Activated B cell treated with CpG ODN at 0.5 μM for 24 hours (primary cell): ENCODE data around the gene MT1B. TPM values are rescaled to one million over a fixed set of nuclear protein-coding genes. Genes with fewer than 3 reads are reported as not detected.

ENCODE experiments used
- ATAC-seq: fragments of 200-7000 bp; cut with Tn5 transposase; one replicate; pipeline ENCODE4 v1.10.0; 2021; ENCODE audit warnings: low read depth, mild to moderate bottlenecking, moderate library complexity
- CTCF ChIA-PET: fragments of 350-600 bp; sonication (Branson Sonifier 250); formaldehyde crosslinking; loops from one replicate; lab custom pipeline; 2021; ENCODE audit warnings: antibody characterized with exemption; lab: Charles Lee
- POLR2A ChIA-PET: fragments of 350-600 bp; sonication (Branson Sonifier 250); formaldehyde crosslinking; loops from one replicate; lab custom pipeline; 2021; ENCODE audit warnings: antibody characterized with exemption; lab: Charles Lee
- DNase-seq: peaks from one replicate; pipeline ENCODE4 v3.0.0; 2022
- H3K27ac Mint-ChIP-seq: one replicate; pipeline ENCODE4 v1.8.0; 2020; ENCODE audit warnings: mixed read lengths
- H3K27me3 Mint-ChIP-seq: one replicate; pipeline ENCODE4 v1.8.0; 2021; ENCODE audit warnings: mixed read lengths
- H3K36me3 Mint-ChIP-seq: one replicate; pipeline ENCODE4 v1.8.0; 2021; ENCODE audit warnings: low read depth, mixed read lengths
- H3K4me1 Mint-ChIP-seq: one replicate; pipeline ENCODE4 v1.8.0; 2021; ENCODE audit warnings: mixed read lengths
- H3K4me3 Mint-ChIP-seq: one replicate; pipeline ENCODE4 v1.8.0; 2020; ENCODE audit warnings: mild to moderate bottlenecking, mixed read lengths
- H3K9me3 Mint-ChIP-seq: one replicate; pipeline ENCODE4 v1.8.0; 2020; ENCODE audit warnings: mixed read lengths
- CTCF ChIP-seq: fragments of 200-600 bp; IDR thresholded peaks from one replicate; pipeline ENCODE4 v1.8.0; 2022; ENCODE audit warnings: antibody characterized with exemption, mild to moderate bottlenecking
- intact Hi-C: fragments of 100-400 bp; cut with micrococcal nuclease; formaldehyde crosslinking; loops from one replicate; pipeline ENCODE4 v1.15.1; 2024
- total RNA-seq: library from RNA; stranded (reverse); gene quantifications from 2 replicates; pipeline ENCODE4 v1.2.3, GENCODE V29; 2022

MT1B gene
- total RNA-seq = not detected in 2 replicates

- DNase-seq (no peak), ATAC-seq (no peak)
- Mint-ChIP-seq H3K27ac (no peak within 1 kb of the TSS), H3K27me3 (peaks cover 20% of the 10 kb centered on the region), H3K4me3 (no peak within 1 kb of the TSS), H3K36me3 (no peaks in the 10 kb centered on the region), H3K9me3 (no peaks in the 10 kb centered on the region), H3K4me1 (peaks cover 15% of the 10 kb centered on the region)
- POLR2A ChIA-PET = no interaction called here
- no peak for TF ChIP-seq CTCF
- intact Hi-C loops = no loop called here
- CTCF ChIA-PET = no interaction called here
Measured at GRCh38 chr16:56651586-56651985, at the start of gene MT1B. MT1B (plus strand) TSS chr16:56651886; CDS start chr16:56651954, 68 bp downstream.

GRCh38 chr16:56603589-56603988, 48.1 kb upstream of the MT1B start:
- no peak for ATAC-seq
- H3K27ac Mint-ChIP-seq = no peak overlapping the region
- POLR2A ChIA-PET = no interaction called here

GRCh38 chr16:56604966-56605365, 46.7 kb upstream of the MT1B start:
- intact Hi-C loops = loop anchor here (5.0 to 10.0 kb wide), 3 partner anchors 93 to 1522 kb away; partner anchors contain the start of genes CCDC102A and CFAP20
- TF ChIP-seq CTCF = no peak
- no peak overlapping the region for H3K27ac Mint-ChIP-seq
- H3K4me3 Mint-ChIP-seq = no peak overlapping the region
- no peak for DNase-seq
- ChIA-PET CTCF (interaction anchor here (0.7 to 1.9 kb wide), 3 partner anchors 91 to 97 kb away, joined by 3 to 13 read pairs (median 7); no protein-coding TSS in a partner anchor), POLR2A (interaction anchor here (0.6 kb wide), 1 partner anchor 82 kb away, joined by 3 read pairs; no protein-coding TSS in a partner anchor)
- H3K4me1 Mint-ChIP-seq = peaks cover 21% of the 10 kb centered on the region
- peaks cover 15% of the 10 kb centered on the region for H3K27me3 Mint-ChIP-seq
- H3K9me3 Mint-ChIP-seq = peaks cover 3% of the 10 kb centered on the region
- ATAC-seq = no peak
- no peaks in the 10 kb centered on the region for H3K36me3 Mint-ChIP-seq

More at GRCh38 chr16:56603589-56603988, 48.1 kb upstream of the MT1B start:
- Mint-ChIP-seq H3K4me1 (peaks cover 9% of the 10 kb centered on the region), H3K9me3 (peaks cover 3% of the 10 kb centered on the region), H3K36me3 (no peaks in the 10 kb centered on the region), H3K4me3 (no peak overlapping the region), H3K27me3 (peaks cover 15% of the 10 kb centered on the region)
- DNase-seq = no peak
- CTCF ChIA-PET = interaction anchor here (1.0 to 3.9 kb wide), 3 partner anchors 25 to 99 kb away, joined by 3 to 21 read pairs (median 13); no protein-coding TSS in a partner anchor
- no peak for TF ChIP-seq CTCF
- intact Hi-C loops = loop anchor here (5.0 to 10.0 kb wide), 2 partner anchors 91 to 931 kb away; partner anchors contain the start of gene CCDC102A

GRCh38 chr16:56605475-56605874, 46.2 kb upstream of the MT1B start:
- Mint-ChIP-seq H3K27me3 (peaks cover 10% of the 10 kb centered on the region), H3K4me1 (peaks cover 26% of the 10 kb centered on the region), H3K4me3 (no peak overlapping the region), H3K27ac (no peak overlapping the region), H3K9me3 (peaks cover 3% of the 10 kb centered on the region), H3K36me3 (no peaks in the 10 kb centered on the region)
- intact Hi-C loops = loop anchor here (5.0 to 10.0 kb wide), 2 partner anchors 929 to 1522 kb away; partner anchors contain the start of genes CCDC102A and CFAP20
- TF ChIP-seq CTCF = no peak
- ChIA-PET CTCF (interaction anchor here (0.7 to 1.1 kb wide), 2 partner anchors 91 to 96 kb away, joined by 3 to 7 read pairs; no protein-coding TSS in a partner anchor), POLR2A (interaction anchor here (0.6 to 1.5 kb wide), 3 partner anchors 14 to 82 kb away, joined by 3 read pairs; no protein-coding TSS in a partner anchor)
- ATAC-seq (no peak), DNase-seq (no peak)

- DNase-seq (no peak), ATAC-seq (no peak)
- H3K36me3 Mint-ChIP-seq = no peaks in the 10 kb centered on the region
- H3K4me1 Mint-ChIP-seq = peaks cover 32% of the 10 kb centered on the region
- no peak overlapping the region for H3K27ac Mint-ChIP-seq
- no peak for TF ChIP-seq CTCF
- ChIA-PET CTCF (interaction anchor here (1.1 kb wide), 1 partner anchor 96 kb away, joined by 7 read pairs; no protein-coding TSS in a partner anchor), POLR2A (interaction anchor here (0.7 to 1.7 kb wide), 3 partner anchors 14 to 77 kb away, joined by 3 to 5 read pairs (median 3); partner anchors contain the start of gene MT1X)
- intact Hi-C loops = loop anchor here (5.0 to 10.0 kb wide), 2 partner anchors 929 to 1521 kb away; partner anchors contain the start of genes CCDC102A and CFAP20
- H3K4me3 Mint-ChIP-seq = no peak overlapping the region
- H3K9me3 Mint-ChIP-seq = peaks cover 3% of the 10 kb centered on the region
- H3K27me3 Mint-ChIP-seq = peaks cover 6% of the 10 kb centered on the region
Measured at GRCh38 chr16:56606071-56606475, 45.6 kb upstream of the MT1B start.
